Thyroid gland (tissue), 4 donors: ENCODE results near the gene CASP9.

Experiments used
- CTCF ChIP-seq, 6 experiments: fragments of 200-600 bp in 3 of 6; fragments of 450-650 bp in 3 of 6; sonication (generic) in 3 of 6; IDR thresholded peaks; one replicate each; pipeline ENCODE4 v1.5.1; 2016 to 2019; ENCODE audit warnings: antibody characterized with exemption in 6 of 6, mild to moderate bottlenecking in 2 of 6, inconsistent platforms in 1 of 6, moderate library complexity in 1 of 6
- POLR2A ChIP-seq, 2 donors: fragments of 450-650 bp; IDR thresholded peaks; one replicate each; pipeline ENCODE4 v1.6.1; 2017; ENCODE audit warnings: antibody characterized with exemption in 2 of 2, mild to moderate bottlenecking in 2 of 2, moderate library complexity in 1 of 2

DNA sequence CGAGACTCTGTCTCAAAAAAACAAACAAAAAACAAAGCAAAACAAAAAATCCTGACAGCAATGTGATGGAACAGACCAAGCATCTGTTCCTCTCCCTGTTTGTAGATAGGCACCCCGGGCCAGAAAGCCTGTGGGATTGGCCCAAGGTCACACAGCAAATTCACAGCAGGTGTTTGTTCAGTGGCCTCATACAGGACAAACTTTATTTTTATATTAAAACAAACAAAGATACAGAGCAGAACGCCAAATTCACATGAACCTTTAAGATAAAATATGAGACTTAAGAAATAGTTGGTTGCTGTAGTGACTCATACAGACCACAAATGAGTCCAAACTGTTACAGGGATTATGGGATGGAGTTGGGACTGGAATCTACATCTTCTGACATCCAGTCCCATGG, 69.8 kb downstream of the CASP9 start:
- TF ChIP-seq CTCF (IDR thresholded peaks at IDR 0.05) (no peak), POLR2A (IDR thresholded peaks at IDR 0.05) (no peak)
